Stimulated activated CD8-positive, alpha-beta memory T cell treated with anti-CD3 and anti-CD28 coated beads, Interleukin-12 subunit alpha, Interleukin-12 subunit beta, amount 100 ng/mL, for 1 hour (primary cell): Measurements from ENCODE around the gene SCFD2.
"Not testable (repeated sequence)": the region's sequence is repeated elsewhere in the genome, so short reads cannot be mapped to it uniquely, and the experiment has no call there.

ENCODE experiments used
- DNase-seq: peaks from one replicate; pipeline ENCODE4 v3.0.0-alpha.2; 2020; ENCODE audit warnings: low read depth

The SCFD2 gene

DNA sequence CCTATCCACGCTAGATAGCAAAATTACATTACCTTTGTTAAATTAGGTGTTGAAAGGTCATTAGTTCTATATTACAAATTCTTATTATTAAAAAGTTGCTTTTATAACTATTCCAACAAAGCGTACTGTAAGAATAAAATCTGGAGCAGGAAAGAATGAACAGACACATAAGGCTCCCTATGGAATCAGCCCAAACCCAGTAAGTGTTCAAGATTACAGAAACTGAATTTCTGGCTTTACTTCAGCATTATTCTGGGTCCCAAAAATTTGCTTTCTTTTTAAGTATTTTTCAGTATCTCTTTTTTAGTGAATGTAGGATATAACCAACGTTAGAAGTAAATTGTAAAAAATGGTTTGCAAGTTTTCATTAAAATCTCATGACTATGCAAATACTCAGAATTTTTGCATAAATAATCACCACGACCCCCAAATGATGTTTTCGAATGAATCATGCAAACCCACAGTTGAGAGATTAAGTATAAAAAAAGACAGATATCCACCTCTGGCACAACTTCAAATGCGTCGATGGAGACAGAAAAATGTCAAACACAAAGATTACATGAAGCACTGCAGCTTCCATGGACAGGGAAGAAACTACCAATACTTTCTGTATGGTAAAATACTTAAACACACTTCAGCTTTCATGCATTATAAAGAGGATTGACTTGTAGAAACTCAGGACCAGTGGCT lies 265.2 kb downstream of the SCFD2 start:
- no peak for DNase-seq

DNA sequence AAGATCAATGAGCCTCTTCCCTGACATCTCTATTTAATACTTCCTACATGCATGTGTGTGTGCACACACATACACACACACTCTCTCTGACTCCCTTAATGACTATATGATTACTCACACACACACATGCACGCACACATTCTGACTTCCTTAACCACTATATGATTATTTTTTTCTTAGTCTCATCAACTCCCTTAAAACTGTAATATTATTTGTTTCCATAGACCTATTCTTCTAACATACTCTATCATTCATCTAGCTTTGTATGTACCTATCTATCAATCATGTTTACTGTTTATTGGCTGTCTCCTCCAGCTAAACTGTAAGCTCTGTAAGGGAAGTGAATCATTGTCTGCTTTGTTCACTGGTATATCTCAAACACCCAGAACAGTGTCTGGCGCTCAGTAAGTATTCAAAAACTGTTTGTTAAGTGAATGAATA lies 267.2 kb downstream of the SCFD2 start:
- no peak for DNase-seq

DNA sequence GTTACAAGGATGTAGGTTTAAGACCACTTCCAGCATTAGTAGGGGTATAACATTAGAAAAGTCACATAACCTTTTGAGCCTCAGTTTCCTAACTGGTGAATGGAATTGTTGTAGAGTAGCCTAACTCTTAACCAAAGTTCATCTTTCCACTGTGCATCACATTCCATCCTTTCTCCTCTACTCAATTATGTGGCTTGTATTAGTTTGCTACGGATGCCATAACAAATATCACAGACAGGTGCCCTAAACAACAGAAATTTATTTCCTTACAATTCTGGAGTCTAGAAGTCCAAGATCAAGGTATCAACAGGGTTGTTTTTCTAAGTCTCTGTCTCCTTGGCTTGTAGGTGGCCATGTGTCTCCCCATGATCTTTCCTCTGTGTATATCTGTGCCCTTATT lies 271.8 kb downstream of the SCFD2 start:
- no peak for DNase-seq

DNA sequence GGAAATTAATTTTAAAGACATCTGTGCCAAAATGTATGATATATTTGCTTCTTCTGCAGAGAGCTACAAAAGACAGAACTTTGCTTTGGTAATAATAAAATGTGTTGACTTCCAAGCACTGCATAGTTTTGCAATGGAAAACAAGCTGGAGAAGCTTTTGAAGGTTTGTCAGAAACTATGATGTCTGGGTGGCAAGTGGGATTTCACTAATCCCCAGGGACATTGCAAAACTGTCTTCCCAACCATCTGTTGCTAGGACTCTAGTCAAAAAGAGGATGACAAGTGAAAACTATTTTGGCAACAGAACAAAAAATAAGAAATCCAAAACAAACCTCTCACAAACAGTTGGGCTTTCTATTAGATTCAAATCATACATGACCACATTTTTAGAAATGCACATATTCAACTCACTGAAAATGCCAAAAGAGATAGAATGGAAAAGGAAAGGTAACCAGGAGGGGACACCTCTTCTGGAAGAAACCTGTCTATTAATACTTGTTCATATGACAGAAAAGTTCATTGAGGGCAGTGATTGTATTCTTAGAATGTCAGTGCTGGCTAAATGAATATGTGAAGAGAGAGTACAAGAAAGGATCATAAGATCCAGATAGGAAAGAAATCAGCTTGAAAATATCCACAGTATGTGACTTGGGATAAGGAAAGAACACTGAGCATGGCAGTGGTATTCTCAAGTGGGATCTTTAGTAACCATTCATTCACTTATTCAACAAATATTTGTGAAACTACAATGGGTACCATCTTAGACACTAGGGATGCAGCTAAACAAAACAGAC lies 275.7 kb downstream of the SCFD2 start:
- DNase-seq: no peak

DNA sequence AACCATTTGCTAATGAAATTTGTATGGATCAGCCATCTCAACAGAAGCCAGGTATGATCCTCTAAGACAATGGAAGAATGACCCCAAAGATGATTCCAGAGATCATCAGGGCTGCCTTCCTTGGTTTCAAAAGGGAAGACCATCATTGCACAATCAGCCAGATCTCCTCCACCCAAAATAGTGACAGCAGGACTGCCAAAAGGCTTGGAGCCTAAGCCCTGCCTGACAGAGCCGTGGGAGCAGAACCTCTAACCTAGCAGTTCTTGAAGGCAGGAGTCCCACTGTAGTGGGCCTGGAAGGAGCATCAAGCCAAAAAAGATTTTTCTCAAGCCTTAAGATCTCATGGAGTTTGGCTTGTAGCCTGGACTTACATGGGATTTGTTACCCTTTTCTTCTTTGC lies 277.7 kb downstream of the SCFD2 start:
- no peak for DNase-seq

DNA sequence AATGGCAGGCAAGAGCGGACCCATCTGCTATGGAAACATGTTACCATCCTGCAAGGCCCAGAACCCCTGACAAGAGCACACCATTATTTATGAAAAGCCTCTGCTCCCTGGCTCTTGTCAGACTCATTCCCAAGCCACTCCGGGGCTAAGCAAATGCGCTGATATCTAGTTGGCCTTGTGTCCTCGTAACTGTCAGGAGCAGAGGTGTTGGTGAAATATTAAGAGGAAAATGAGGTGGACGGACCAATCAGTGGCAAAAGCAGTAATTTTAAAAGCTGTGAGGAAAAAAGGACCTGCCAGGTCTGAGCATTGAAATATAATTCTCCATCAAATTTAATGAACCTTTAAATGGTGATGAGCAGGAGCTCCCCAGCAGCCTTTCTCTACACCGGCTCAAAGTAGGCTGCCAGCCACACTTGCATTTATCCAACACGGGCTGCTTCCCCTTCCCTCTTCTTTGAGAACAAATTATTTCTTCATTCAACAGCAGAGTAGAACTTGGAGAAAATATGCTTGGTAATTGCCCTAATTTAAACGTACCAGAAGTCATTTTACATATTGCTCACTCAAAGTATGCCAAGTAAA lies 289.4 kb downstream of the SCFD2 start:
- no peak for DNase-seq

DNA sequence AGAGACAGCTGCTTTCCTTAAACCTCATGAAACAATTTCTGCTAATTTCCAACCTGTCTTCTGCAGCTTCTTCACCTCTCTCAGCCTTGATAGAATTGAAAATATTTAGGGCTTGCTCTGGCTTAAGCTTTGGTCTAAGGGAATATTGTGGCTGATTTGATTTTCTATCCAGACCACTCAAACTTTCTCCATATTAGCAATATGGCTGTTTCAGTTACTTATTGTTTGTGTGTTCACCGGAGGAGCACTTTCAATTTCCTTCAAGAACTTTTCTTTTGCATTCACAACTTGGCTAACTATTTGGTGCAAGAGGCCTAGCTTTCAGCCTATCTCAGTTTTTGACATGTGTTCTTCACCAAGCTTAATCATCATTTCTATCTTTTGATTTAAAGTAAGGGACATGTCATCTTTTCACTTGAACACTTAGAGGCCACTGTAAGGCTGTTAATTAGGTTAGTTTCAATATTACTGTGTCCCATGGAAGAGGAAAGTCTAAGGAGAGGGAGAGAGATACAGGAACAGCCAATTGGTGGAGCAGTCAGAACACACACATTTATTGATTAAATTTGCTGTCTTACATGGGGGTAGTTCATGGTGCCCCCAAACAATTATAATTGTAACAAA lies 290.6 kb downstream of the SCFD2 start:
- DNase-seq: no peak

DNA sequence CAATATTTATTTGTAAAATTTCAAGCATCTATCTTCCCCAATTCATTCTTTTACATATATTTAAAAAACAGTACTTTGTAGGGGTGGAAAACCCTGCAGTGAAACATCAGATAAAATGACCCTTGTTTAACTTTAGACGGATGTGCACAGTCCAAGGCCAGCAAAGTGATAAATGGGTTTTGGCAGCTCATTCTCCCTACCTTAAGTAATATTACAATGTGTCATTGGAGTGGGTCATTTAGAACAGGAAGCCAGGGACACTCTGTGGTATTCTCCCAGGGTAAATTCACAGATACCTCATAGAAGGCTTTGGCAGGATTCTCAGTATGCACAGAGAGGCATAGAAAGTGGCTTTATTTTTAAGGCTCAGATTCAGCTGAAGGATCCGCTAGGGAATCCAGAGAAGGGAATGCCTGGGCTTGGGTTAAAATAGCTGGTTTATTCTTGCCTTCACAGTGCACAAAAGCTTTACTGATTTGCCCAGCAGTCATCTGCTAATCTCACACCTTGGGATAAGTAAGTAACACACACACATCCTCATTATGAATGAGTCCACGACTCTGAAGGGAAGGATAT lies 297.0 kb downstream of the SCFD2 start:
- DNase-seq: no peak

DNA sequence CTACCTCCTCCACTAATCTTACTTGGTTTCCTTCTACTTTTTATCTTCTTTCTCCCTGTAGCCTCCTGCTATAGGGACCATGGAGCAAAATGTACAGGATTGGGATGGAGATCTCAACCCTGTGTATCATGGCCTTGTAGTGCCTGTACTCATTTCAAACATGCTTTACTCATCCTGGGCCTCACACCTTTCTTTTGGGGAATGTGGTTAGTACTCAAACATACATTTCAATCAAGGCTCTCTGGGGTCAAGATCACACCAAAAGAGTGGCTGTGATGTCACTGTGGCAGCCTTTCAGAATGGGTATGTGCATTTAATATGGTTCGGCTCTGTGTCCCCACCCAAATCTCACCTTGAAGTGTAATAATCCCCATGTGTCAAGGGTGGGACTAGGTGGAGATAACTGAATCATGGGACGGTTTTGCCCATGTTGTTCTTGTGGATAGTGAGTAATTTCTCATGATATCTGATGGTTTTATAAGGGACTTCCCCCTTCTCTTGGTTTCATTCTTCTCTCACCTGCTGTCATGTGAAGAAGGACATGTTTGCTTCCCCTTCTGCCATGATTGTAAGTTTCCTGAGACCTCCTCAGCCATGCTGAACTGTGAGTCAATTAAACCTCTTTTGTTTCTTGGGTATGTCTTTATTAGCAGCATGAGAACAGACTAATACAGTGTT lies 298.6 kb downstream of the SCFD2 start:
- DNase-seq: no peak

DNA sequence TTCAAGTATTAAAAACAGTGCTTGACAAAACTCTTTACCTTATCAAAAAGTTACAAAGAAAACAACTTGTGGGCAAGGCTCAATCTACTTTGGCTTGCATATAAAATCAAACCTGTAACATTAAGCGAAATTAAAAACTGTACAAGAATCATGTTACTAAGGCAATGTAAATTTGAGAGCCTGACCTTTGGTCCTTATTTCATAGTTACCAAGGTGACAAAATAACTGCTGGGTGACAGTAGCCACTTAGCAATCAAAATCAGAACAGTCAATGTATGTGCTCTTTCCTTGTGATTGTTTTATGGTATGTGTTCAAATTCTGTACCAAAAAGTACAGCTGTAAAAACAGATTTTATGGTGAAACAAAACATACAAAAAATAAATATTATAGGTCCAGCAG lies 299.7 kb downstream of the SCFD2 start:
- no peak for DNase-seq

DNA sequence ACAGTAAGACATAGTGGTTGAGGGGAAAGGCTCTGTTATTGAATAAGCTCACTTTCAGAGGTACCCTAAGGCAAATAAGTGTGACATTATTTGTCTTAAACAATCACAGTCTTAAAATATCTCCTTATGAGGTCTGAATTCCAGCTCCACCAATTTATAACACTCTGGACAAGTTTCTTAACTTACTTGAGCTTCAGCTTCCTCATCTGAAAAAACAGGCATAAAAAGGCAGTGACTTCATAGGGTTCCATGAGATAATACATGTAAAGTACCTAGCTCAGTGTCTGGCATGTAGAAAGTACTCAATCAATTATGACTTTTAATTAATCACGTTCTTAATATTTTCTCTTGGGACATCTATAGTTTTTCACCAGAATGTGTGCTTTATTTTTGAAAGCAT lies 301.3 kb downstream of the SCFD2 start:
- DNase-seq: no peak

DNA sequence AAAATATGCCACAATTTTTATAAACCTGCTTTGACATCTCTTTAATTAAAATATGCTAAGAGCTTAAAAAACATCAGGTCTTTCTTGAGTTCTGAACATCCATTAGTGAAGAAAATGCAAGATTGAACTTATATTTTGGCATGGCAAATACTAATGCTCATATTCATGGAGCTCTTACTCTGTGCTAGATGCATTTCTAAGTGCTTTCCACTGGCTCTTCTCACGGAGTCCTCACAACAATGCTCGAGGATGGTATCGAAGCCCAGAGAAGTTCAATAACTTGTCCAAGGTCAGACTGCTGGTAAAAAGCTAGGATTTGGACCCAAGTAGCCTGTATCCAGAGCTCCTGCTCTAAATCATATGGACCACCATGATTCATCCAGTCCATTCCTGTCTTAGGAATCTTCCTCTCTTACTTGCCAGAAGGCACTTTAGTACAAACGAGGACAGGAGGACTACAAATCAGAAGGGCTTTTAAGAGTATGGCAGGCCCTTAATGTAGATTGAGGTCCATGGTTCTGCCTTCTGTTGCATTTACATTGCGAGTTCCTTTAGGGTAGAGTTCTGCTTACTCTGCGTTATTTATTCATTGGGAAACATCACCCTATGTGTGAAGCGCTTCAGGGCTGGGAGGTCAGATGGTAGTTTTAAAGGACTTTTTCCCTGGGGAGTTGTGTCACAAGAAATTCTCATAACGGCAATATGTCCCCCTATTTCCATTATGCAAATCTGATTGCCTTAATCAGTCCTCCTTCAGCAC lies 304.6 kb downstream of the SCFD2 start:
- no peak for DNase-seq

DNA sequence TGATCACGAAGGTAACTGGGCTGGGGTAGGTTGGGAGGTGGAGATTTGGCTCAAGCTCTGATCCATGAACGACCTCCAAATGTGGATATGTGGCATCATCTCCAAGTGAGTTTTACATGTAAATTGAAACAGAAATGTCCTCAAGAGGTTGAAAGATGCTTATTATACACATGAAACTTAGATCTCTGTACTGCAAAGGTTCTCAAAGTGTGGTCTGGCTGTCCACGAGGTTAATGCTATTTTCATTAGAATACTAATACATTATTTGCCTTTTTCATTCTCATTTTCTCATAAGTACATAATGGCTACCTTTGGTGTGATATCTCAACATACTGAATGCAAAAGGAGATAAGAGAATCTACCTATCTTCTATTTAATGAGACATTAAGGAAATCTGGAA lies 305.6 kb downstream of the SCFD2 start:
- DNase-seq: no peak

DNA sequence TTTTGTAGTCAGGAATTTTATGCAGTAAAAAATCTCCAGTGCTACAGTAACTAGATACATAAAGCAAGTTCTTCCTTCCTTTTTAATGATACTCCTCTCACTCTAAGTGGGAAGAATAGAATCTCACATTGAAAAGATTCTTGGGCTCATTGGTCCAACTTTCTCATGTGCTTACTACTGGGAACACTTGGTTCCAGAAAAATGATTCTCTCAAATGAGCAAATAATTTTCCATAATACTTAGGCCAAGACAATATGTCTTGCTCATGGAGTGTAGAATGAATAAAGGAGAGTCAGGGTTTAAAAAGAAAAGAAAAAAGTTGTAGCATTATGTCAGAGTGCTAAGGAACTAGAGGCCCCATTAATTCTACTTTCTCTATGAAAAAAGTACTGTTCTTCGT lies 306.0 kb downstream of the SCFD2 start:
- no peak for DNase-seq

DNA sequence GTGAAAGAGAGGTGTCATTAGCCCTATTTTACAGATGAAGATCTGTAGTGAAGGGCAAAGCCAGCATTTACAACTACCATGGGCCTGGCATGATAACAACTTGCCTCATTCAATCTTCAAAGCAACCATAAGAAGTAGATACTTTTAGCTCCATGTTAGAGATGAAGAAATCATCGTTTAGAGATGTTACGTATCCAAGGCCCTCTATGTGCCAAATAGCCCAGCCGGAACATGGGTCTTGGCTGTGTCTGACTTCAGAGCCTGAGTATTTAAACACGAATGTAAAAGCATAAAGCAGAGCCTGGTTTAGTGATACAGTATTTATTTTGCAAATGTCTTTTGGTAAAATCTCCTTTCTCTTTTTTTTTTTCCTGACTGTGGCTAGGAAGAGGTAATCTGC lies 306.6 kb downstream of the SCFD2 start:
- no peak for DNase-seq

DNA sequence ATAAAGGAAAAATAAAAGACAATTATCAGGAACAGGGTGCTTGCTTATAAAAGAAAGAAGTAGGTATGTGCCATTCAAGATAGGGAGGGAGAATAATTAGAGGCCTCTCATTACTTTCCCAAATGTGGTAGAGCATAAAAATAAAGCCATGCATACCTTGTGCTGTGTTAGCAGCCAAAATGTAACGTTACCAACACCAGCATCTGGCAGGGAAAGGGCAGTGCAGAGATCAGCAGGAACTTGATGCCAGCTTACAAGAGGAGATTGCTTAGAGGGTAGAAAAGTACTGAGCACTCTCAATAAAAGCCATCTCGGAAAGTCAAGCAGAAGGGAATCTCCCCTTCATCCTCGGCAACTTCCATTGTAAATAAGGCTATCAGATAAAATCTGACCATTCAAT lies 308.2 kb downstream of the SCFD2 start:
- DNase-seq: no peak

DNA sequence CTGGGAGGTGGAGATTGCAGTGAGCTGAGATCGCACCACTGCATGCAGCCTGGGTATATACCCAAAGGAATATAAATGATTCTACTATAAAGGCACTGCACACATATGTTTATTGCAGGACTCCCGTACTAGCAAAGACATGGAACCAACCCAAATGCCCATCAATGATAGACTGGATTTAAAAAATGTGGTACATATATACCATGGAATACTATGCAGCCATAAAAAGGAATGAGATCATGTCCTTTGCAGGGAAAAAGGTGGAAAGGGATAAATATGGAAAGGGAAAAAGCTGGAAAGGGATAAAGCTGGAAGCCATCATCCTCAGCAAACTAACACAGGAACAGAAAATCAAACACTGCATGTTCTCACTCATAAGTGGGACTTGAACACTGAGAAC lies 308.8 kb downstream of the SCFD2 start:
- not testable (repeated sequence) for DNase-seq

DNA sequence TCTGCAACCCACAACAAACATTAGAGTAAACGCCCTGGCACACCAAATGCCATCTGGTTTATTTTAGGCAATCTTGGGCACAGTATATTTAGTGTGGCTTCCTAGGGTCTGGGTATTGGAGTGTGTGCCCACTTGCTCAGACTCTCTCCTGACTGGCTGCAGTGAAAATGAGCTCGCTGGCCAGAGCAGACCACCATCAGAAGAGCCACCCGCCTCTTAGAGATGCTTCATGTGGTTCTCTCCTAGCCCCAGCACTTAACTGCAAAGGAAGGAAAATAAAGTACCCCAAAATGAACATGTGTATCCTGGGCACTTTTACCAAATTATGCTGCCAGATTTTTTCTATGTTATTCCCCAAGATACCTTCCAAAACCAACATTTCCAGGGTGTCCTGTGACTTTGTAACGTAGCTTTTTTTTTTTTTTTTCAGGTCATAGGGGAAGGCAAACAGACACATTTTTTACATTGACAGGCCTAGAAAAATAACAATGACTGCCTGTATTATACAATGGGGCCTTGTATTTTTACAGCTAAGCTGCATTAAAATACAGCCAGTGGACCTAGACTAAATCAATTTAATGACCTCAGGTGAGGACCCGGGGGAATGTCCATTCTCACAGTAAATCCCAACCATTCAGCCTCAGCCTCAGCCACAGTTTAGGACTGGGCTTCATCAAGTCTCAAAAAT lies 310.0 kb downstream of the SCFD2 start:
- no peak for DNase-seq

DNA sequence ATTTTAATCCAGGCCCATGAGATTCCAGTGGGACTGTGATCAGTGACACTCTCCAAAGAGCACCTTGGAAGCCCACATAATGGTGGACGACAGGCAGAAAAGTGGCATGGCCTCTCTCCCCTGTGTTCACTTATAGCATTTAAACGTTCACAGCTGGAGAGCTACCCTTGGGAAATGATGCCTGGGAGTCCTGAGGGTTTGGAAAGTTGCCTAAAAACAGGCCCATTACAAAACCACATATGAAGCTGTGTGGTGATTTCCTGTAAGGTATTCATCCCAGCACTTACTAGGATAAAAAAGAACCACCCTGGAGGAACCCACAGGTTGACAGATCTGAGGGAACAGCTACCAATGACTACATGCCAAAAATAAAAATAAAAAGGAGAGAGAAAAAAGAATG lies 310.6 kb downstream of the SCFD2 start:
- DNase-seq: no peak

DNA sequence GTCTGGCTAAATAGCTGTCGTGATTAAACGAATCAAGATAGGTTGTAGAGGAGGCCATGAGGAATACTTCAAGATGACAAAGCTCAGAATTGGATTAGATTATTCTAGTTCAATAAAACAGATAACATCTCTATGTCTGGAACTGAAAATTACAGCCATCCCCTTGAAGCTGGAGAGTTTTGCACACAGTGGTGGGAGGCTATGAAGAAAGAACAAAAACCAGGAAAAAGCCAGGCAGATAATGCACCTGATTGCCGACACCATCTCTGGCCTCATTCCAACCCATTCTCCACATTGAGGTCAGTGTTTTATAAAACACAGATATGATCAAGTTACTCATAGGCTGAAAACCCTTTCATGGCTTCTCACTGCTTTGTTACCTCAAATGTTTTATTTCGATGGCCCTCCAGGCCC lies 315.5 kb downstream of the SCFD2 start:
- DNase-seq: no peak

DNA sequence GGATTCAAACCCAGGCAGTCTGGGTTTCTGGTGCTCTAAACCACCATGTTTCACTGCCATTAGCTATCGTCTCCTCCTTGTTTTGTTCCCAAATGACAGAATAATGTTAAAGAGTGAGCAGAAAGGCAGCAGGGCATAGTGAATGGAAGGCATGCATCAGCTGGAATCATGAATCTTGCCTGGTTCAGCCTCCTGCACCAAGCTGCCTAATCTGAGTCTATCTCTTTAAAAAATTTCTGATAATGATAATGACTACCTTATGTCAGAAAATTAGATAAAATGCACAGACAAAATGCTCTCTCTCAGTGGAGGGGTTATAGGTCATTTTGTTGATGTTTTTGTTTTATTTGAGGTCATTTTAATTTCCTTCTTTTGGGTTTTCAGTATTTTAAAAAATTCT lies 316.3 kb downstream of the SCFD2 start:
- DNase-seq: no peak
